Body of pancreas (tissue), 4 donors: ENCODE results near the gene NOL9. TPM values are rescaled to one million over a fixed set of nuclear protein-coding genes. Genes with fewer than 3 reads are reported as not detected.
A peak's percentile ranks its signal among the peaks of the same experiment; 100 is the strongest.

Experiments used
- ATAC-seq: fragments of 150-250 bp; one replicate; pipeline ENCODE4 v1.9.1; 2016
- DNase-seq, 4 donors: peaks; one replicate each; pipeline ENCODE4 v3.0.0-alpha.2; 2019
- H3K27ac ChIP-seq, 4 donors: fragments of 200-600 bp; sonication (generic); 1 replicate in 3 of 4; 2 replicates in 1 of 4; pipeline versions ENCODE4 v1.5.1 to v1.6.1; 2016 to 2019; ENCODE audit warnings: mild to moderate bottlenecking in 1 of 4, mixed read lengths in 1 of 4, moderate library complexity in 1 of 4
- H3K27me3 ChIP-seq, 2 donors: fragments of 200-600 bp; sonication (generic); one replicate each; pipeline ENCODE4 v1.6.0; 2016; ENCODE audit warnings: mild to moderate bottlenecking in 1 of 2
- H3K36me3 ChIP-seq, 2 donors: fragments of 200-600 bp; sonication (generic); replicated peaks in 1 of 2; 2 replicates each; pipeline ENCODE4 v1.5.1; 2016; ENCODE audit warnings: low read depth in 2 of 2; ENCODE audit not compliant: insufficient read depth in 1 of 2
- H3K4me1 ChIP-seq: fragments of 200-600 bp; sonication (generic); one replicate; pipeline ENCODE4 v1.6.0; 2016
- H3K4me3 ChIP-seq, 2 donors: fragments of 200-600 bp; sonication (generic); 1 replicate in 1 of 2; 2 replicates in 1 of 2; pipeline ENCODE4 v1.5.1; 2016 to 2019
- H3K9me3 ChIP-seq, 3 donors: fragments of 200-600 bp; sonication (generic); 1 replicate in 2 of 3; 2 replicates in 1 of 3; pipeline ENCODE4 v1.5.1; 2016
- CTCF ChIP-seq, 7 experiments: fragments of 450-650 bp in 4 of 7; fragments of 200-600 bp in 3 of 7; sonication (generic) in 3 of 7; IDR thresholded peaks; one replicate each; pipeline ENCODE4 v1.5.1; 2016 to 2019; ENCODE audit warnings: antibody characterized with exemption in 7 of 7
- POLR2A ChIP-seq, 3 donors: fragments of 450-650 bp; IDR thresholded peaks; one replicate each; pipeline ENCODE4 v1.6.1; 2016; ENCODE audit warnings: antibody characterized with exemption in 3 of 3, mild to moderate bottlenecking in 2 of 3
- WGBS, 2 donors: methylation state at CpG; one replicate each; pipeline ENCODE4 v1.1.5; 2017; 5-methylcytosine and 5-hydroxymethylcytosine counted together
- intact Hi-C: fragments of 100-400 bp; cut with DNase I; formaldehyde crosslinking; loops from one replicate; pipeline ENCODE4 v1.15.1; 2023
- total RNA-seq, 2 donors: library from RNA; depleted of rRNA; stranded (reverse); fragments of >200 nt; gene quantifications; one replicate each; pipeline ENCODE4 v1.1.0, GENCODE V29; 2016

NOL9 gene
- total RNA-seq, 2 donors from 2014 or later = 13.7 to 27.4 TPM

- Histone ChIP-seq H3K4me3 (no peak overlapping the region), H3K36me3 (no peaks in the 10 kb centered on the region), H3K27me3 (peaks cover 0 to 17% of the 10 kb centered on the region in 2 donors), H3K4me1 (peaks cover 43% of the 10 kb centered on the region), H3K9me3 (no peaks in the 10 kb centered on the region), H3K27ac (no peak overlapping the region)
- intact Hi-C loops = loop anchor here (10.0 kb wide), 1 partner anchor 155 kb away; no protein-coding TSS in a partner anchor
- DNase-seq = no peak
- TF ChIP-seq POLR2A (IDR thresholded peaks at IDR 0.05) = no peak
- no peak for TF ChIP-seq CTCF (IDR thresholded peaks at IDR 0.05)
- ATAC-seq = no peak
- 48% methylated on average over 9 of the region's 9 CpGs; no CpG with 5 or more reads in 1 of the 2 donors for WGBS, 2 donors
These were observed 64.9 kb downstream of the NOL9 start for GRCh38 chr1:6489383-6489765.

- peaks cover 43% of the 10 kb centered on the region for H3K4me1 ChIP-seq
- H3K4me3 ChIP-seq = no peak overlapping the region
- TF ChIP-seq POLR2A (IDR thresholded peaks at IDR 0.05) = no peak
- no peak for TF ChIP-seq CTCF (IDR thresholded peaks at IDR 0.05)
- WGBS, 2 donors = 53 to 81% methylated on average over 8 to 10 of the region's 13 CpGs
- no peaks in the 10 kb centered on the region for H3K9me3 ChIP-seq
- no peak for ATAC-seq
- no peak for DNase-seq
- peaks cover 0 to 17% of the 10 kb centered on the region in 2 donors for H3K27me3 ChIP-seq
- no peaks in the 10 kb centered on the region for H3K36me3 ChIP-seq
- H3K27ac ChIP-seq = no peak overlapping the region
- intact Hi-C loops = loop anchor here (10.0 kb wide), 1 partner anchor 156 kb away; no protein-coding TSS in a partner anchor
These were observed 65.5 kb downstream of the NOL9 start for GRCh38 chr1:6488602-6489382.

DNA sequence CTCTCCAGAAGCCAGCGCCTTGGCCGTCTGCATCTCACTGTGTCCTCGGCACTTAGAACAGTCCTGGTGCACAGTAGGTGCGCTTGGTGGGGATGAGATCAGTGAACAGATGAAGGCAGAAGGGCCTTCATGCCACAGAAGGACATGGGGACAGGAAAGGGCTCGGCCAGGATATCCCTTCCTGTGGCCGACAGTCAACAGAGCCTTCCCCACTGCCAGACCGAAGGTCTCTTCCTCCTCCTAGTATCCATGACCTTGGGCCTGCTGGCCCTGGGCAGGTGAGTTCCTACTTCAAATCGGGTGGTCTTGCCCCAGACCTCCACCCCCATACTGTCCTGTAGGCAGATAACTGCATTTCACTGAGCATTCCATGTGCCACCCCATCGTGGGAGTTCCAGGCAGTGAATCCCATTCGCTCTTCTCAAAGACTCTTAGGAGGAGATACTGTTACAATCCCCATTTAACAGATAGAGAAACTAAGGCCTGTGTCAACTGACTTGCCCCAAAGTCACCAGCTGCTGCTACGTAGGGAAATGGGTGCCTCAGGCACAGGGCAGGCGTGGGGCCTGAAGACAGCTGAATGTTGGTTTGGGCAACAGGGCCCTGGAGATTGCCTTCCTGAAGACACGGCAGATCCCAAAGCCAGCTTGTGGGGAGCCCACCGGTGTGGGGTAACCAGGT is 66.4 kb downstream of the NOL9 start:
- DNase-seq (no peak), ATAC-seq (no peak)
- H3K27ac ChIP-seq = no peak overlapping the region
- H3K27me3 ChIP-seq = peaks cover 0 to 17% of the 10 kb centered on the region in 2 donors
- 78 to 82% methylated on average over 11 to 14 of the region's 14 CpGs for WGBS, 2 donors
- H3K36me3 ChIP-seq = no peaks in the 10 kb centered on the region
- no peak overlapping the region for H3K4me3 ChIP-seq
- H3K4me1 ChIP-seq = peaks cover 43% of the 10 kb centered on the region
- intact Hi-C loops = loop anchor here (10.0 kb wide), 1 partner anchor 157 kb away; no protein-coding TSS in a partner anchor
- TF ChIP-seq CTCF (IDR thresholded peaks at IDR 0.05) (no peak), POLR2A (IDR thresholded peaks at IDR 0.05) (no peak)
- H3K9me3 ChIP-seq = no peaks in the 10 kb centered on the region

- Histone ChIP-seq H3K4me3 (no peak overlapping the region), H3K4me1 (peaks cover 33% of the 10 kb centered on the region), H3K27me3 (peaks cover 0 to 17% of the 10 kb centered on the region in 2 donors), H3K9me3 (no peaks in the 10 kb centered on the region), H3K36me3 (no peaks in the 10 kb centered on the region), H3K27ac (no peak overlapping the region)
- intact Hi-C loops = loop anchor here (10.0 kb wide), 1 partner anchor 158 kb away; no protein-coding TSS in a partner anchor
- TF ChIP-seq POLR2A (IDR thresholded peaks at IDR 0.05) = no peak
- peak; percentile 78 to 91 (median 84) for TF ChIP-seq CTCF (IDR thresholded peaks at IDR 0.05)
- peak; percentile 86 to 90 (median 88) for DNase-seq
- WGBS, 2 donors = 1 to 3% methylated on average over 9 to 15 of the region's 15 CpGs
- ATAC-seq = peak; percentile 69
These were observed 67.8 kb downstream of the NOL9 start for GRCh38 chr1:6486433-6487011.
